Mesenchymal stem cell (in vitro differentiated cells and primary cell): ENCODE results near the gene CCDC24.

Experiments used
- DNase-seq: peaks from one replicate; pipeline ENCODE4 v3.0.0-alpha.2; 2013
- H2AFZ ChIP-seq: one replicate; pipeline ENCODE4 v1.6.1; 2013; ENCODE audit warnings: low read depth, mild to moderate bottlenecking, control low read depth, inconsistent platforms, low read length, moderate library complexity
- H2AK5ac ChIP-seq: 2 replicates; pipeline ENCODE4 v1.6.1; 2013; ENCODE audit warnings: low read length, moderate library complexity, mild to moderate bottlenecking, inconsistent platforms; ENCODE audit not compliant: severe bottlenecking
- H2BK120ac ChIP-seq: one replicate; pipeline ENCODE4 v1.6.1; 2013; ENCODE audit warnings: low read depth, mild to moderate bottlenecking, inconsistent platforms, low read length, moderate library complexity
- H2BK12ac ChIP-seq, 2 experiments: one replicate each; pipeline ENCODE4 v1.6.1; 2013; ENCODE audit warnings: inconsistent platforms in 2 of 2, low read length in 2 of 2, mild to moderate bottlenecking in 2 of 2, moderate library complexity in 2 of 2, control low read depth in 1 of 2
- H2BK15ac ChIP-seq: one replicate; pipeline ENCODE4 v1.6.1; 2013; ENCODE audit warnings: mild to moderate bottlenecking, low read depth, inconsistent platforms; ENCODE audit not compliant: poor library complexity, severe bottlenecking
- H2BK5ac ChIP-seq: 2 replicates; pipeline ENCODE4 v1.6.1; 2013; ENCODE audit warnings: low read depth, mild to moderate bottlenecking, low read length, control low read depth, inconsistent platforms; ENCODE audit not compliant: poor library complexity, severe bottlenecking
- H3K14ac ChIP-seq, 2 experiments: one replicate each; pipeline ENCODE4 v1.6.1; 2013; ENCODE audit warnings: inconsistent platforms in 2 of 2, low read length in 2 of 2, control low read depth in 1 of 2, mild to moderate bottlenecking in 1 of 2, moderate library complexity in 1 of 2
- H3K18ac ChIP-seq, 2 experiments: one replicate each; pipeline ENCODE4 v1.6.1; 2013; ENCODE audit warnings: inconsistent platforms in 2 of 2, low read length in 2 of 2, control low read depth in 1 of 2, low read depth in 1 of 2, mild to moderate bottlenecking in 1 of 2
- H3K23ac ChIP-seq, 2 experiments: one replicate each; pipeline ENCODE4 v1.6.1; 2013; ENCODE audit warnings: inconsistent platforms in 2 of 2, low read length in 2 of 2, mild to moderate bottlenecking in 2 of 2, moderate library complexity in 2 of 2, control low read depth in 1 of 2
- H3K27ac ChIP-seq: 2 replicates; pipeline ENCODE4 v1.5.1; 2013; ENCODE audit warnings: mild to moderate bottlenecking, moderate library complexity, low read length, control low read depth, inconsistent platforms; ENCODE audit not compliant: poor library complexity, severe bottlenecking
- H3K27me3 ChIP-seq, 2 experiments: 2 replicates each; pipeline versions ENCODE4 v1.6.1 to v1.7.0; 2013; ENCODE audit warnings: low read length in 2 of 2, mild to moderate bottlenecking in 2 of 2, moderate library complexity in 2 of 2, control low read depth in 1 of 2, inconsistent platforms in 1 of 2; ENCODE audit not compliant: control insufficient read depth in 1 of 2, insufficient read depth in 1 of 2
- H3K36me3 ChIP-seq, 2 experiments: 2 replicates each; pipeline versions ENCODE4 v1.6.1 to v1.7.0; 2013; ENCODE audit warnings: low read length in 2 of 2, control low read depth in 1 of 2, inconsistent platforms in 1 of 2, low read depth in 1 of 2, mild to moderate bottlenecking in 1 of 2; ENCODE audit not compliant: insufficient read depth in 2 of 2, control insufficient read depth in 1 of 2
- H3K4ac ChIP-seq, 2 experiments: one replicate each; pipeline ENCODE4 v1.6.1; 2013; ENCODE audit warnings: inconsistent platforms in 2 of 2, low read length in 2 of 2, mild to moderate bottlenecking in 2 of 2, moderate library complexity in 2 of 2, control low read depth in 1 of 2, low read depth in 1 of 2
- H3K4me1 ChIP-seq: 2 replicates; pipeline ENCODE4 v1.6.1; 2013; ENCODE audit warnings: low read depth, low read length, control low read depth; ENCODE audit not compliant: control insufficient read depth, insufficient read depth
- H3K4me2 ChIP-seq: 2 replicates; pipeline ENCODE4 v1.6.1; 2013; ENCODE audit warnings: low read length, mild to moderate bottlenecking, inconsistent platforms; ENCODE audit not compliant: poor library complexity, severe bottlenecking
- H3K4me3 ChIP-seq, 2 experiments: 2 replicates each; pipeline versions ENCODE4 v1.5.1 to v1.7.0; 2013; ENCODE audit warnings: low read length in 2 of 2, mild to moderate bottlenecking in 2 of 2, control low read depth in 1 of 2, low read depth in 1 of 2; ENCODE audit not compliant: insufficient read depth in 1 of 2
- H3K79me1 ChIP-seq: replicated peaks from 2 replicates; pipeline ENCODE4 v1.6.1; 2013; ENCODE audit warnings: mild to moderate bottlenecking, control low read depth, low read length, inconsistent platforms; ENCODE audit not compliant: poor library complexity, severe bottlenecking
- H3K9ac ChIP-seq: 2 replicates; pipeline ENCODE4 v1.7.0; 2013; ENCODE audit warnings: mild to moderate bottlenecking, low read length, moderate library complexity
- H3K9me3 ChIP-seq: 2 replicates; pipeline ENCODE4 v1.7.0; 2013; ENCODE audit warnings: mild to moderate bottlenecking, low read length; ENCODE audit not compliant: control insufficient read depth
- H4K8ac ChIP-seq: one replicate; pipeline ENCODE4 v1.6.1; 2013; ENCODE audit warnings: inconsistent platforms, mild to moderate bottlenecking, low read length, moderate library complexity
- H4K91ac ChIP-seq: one replicate; pipeline ENCODE4 v1.6.1; 2013; ENCODE audit warnings: mild to moderate bottlenecking, low read length, inconsistent platforms
- WGBS: methylation state at CpG from one replicate; pipeline ENCODE4 v1.1.7; 2013; ENCODE audit warnings: mixed read lengths; 5-methylcytosine and 5-hydroxymethylcytosine counted together

The CCDC24 gene

DNA sequence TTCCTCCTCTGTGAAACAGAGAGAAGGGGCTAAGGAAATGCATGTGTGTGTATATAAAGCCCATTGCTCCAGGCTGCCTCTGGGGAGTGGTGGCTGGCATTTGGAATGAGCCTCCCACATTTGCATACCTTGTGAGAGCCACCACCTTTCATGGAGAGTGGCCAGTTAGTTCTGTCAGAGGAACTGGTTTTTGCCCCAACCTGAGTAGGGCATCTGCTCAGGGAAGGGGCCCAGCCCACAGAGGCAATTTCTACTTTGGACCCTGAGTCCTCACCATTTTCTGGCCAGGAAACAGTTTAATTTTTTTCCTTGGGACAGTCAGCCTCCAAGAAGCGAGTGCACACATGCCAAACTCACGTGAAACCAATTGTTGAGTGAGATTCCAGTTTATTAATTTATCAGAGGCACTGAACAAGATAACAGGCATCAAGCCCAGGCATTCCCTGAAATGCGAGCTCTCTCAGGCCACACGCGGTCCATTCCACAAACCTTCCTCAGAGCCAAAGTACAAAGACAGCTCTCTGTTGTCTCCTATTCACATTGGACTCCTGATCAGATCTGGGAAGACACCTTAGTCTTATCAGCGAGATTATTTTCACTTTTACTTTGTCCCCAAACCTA is 40.9 kb downstream of the CCDC24 start:
- no peaks in the 10 kb centered on the region for H3K79me1 ChIP-seq
- peak overlapping the region; percentile 67 for H3K27ac ChIP-seq
- H3K4ac ChIP-seq, result no peak overlapping the region
- no peak overlapping the region for H3K4me2 ChIP-seq
- DNase-seq, result no peak
- 88% methylated on average over 5 of the region's 6 CpGs for WGBS
- H3K4me1 ChIP-seq, result peaks cover 21% of the 10 kb centered on the region
- no peak overlapping the region for H2AFZ ChIP-seq
- H3K4me3 ChIP-seq, result no peak overlapping the region
- H3K18ac ChIP-seq, result peak overlapping the region in 1 of 2 experiments; percentile 48
- H3K36me3 ChIP-seq, result no peaks in the 10 kb centered on the region
- H3K23ac ChIP-seq, result no peak overlapping the region
- no peaks in the 10 kb centered on the region for H3K9me3 ChIP-seq
- no peak overlapping the region for H3K9ac ChIP-seq
- no peak overlapping the region for H3K14ac ChIP-seq
- peak overlapping the region; percentile 23 for H2AK5ac ChIP-seq
- no peak overlapping the region for H2BK5ac ChIP-seq
- H2BK120ac ChIP-seq, result no peak overlapping the region
- H2BK15ac ChIP-seq, result no peak overlapping the region
- no peaks in the 10 kb centered on the region for H3K27me3 ChIP-seq
- H4K8ac ChIP-seq, result no peak overlapping the region
- H2BK12ac ChIP-seq, result peak overlapping the region; percentile 10 to 18
- no peak overlapping the region for H4K91ac ChIP-seq

DNA sequence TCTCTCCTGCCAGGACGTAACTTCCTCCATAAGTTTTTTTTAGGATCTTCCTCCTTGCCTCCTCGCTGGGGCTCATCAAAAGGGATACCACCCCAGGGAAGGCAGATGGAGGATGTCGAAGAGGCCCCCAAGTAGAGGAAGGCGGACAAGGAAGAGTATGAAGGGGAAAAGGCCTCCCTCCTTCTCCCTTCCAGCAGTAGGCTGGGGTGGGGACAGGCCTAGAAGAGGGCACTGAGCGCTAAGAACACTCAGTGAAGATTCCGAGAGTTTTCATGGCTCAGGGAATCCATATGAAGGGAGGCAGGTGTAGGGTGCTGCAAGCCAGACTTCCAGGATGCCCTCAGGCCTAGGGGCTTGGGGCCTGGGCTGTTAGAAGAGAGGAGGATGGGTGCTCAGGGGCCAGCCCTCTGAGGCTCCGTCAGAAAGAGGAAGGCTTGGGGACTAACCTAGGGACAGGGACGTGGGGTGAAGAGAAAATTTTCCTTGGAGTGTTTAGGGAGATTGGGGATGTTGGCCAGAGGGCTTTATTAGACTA is 41.7 kb downstream of the CCDC24 start:
- H2AFZ ChIP-seq, result no peak overlapping the region
- no peak for DNase-seq
- H2BK15ac ChIP-seq, result no peak overlapping the region
- no peaks in the 10 kb centered on the region for H3K36me3 ChIP-seq
- H2AK5ac ChIP-seq, result no peak overlapping the region
- H3K79me1 ChIP-seq, result no peaks in the 10 kb centered on the region
- no peak overlapping the region for H3K4ac ChIP-seq
- H3K9me3 ChIP-seq, result no peaks in the 10 kb centered on the region
- no peak overlapping the region for H3K14ac ChIP-seq
- no peaks in the 10 kb centered on the region for H3K27me3 ChIP-seq
- H3K27ac ChIP-seq, result no peak overlapping the region
- no peak overlapping the region for H2BK5ac ChIP-seq
- no peak overlapping the region for H2BK12ac ChIP-seq
- 94% methylated on average over 4 of the region's 8 CpGs for whole genome bisulfite sequencing
- H2BK120ac ChIP-seq, result no peak overlapping the region
- H3K4me2 ChIP-seq, result no peak overlapping the region
- no peak overlapping the region for H3K4me3 ChIP-seq
- H4K91ac ChIP-seq, result no peak overlapping the region
- no peak overlapping the region for H3K23ac ChIP-seq
- peaks cover 22% of the 10 kb centered on the region for H3K4me1 ChIP-seq
- H3K9ac ChIP-seq, result no peak overlapping the region
- no peak overlapping the region for H4K8ac ChIP-seq
- H3K18ac ChIP-seq, result no peak overlapping the region

DNA sequence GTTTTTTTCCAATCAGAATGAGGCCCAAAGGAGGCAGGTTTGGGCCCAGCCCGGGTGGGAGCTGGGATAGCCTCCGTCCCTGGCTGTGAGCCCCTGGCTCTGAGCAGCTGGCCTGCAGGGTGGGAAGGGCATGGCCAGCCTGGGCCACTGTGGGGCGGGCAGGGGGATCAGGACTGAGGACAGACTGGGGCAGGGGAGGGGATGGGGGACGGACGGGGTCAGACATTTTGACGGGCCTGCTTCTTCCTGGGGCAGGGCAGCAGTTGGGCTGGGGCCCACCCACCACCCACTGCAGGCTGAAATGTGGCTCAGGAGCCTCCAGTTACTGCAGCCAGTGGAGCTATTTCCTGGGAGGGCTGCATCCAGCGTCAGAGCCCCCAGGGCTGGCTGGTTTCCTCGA is 42.4 kb downstream of the CCDC24 start:
- 73% methylated on average over 8 of the region's 8 CpGs for WGBS
- Histone ChIP-seq H3K27ac (no peak overlapping the region), H4K91ac (no peak overlapping the region)

DNA sequence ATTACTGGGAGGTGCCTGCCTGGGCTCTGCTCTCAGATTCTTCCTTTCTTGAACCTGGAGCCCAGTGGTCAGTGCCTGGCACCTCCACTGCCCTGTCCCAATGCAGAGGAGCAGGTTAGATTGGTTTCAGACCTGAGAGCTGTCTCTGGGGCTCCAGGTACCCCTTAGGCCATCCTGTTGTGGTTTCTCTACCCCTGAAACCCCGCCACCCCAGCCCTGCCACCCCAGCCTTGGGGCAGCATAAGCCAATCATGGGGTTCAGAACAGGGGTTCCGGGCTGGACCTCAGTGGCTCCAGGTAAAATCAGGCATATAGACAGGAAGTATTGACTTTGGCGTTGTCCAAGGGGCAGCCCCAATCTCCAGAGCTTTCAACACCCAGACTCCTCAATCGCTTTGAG is 43.0 kb downstream of the CCDC24 start:
- Histone ChIP-seq H3K4ac (no peak overlapping the region), H3K4me3 (no peak overlapping the region), H3K4me1 (peaks cover 15% of the 10 kb centered on the region), H4K91ac (no peak overlapping the region), H3K4me2 (no peak overlapping the region), H2BK120ac (no peak overlapping the region), H2AFZ (no peak overlapping the region), H3K14ac (no peak overlapping the region), H2AK5ac (no peak overlapping the region), H4K8ac (no peak overlapping the region), H3K36me3 (no peaks in the 10 kb centered on the region), H2BK5ac (no peak overlapping the region), H3K9me3 (no peaks in the 10 kb centered on the region), H3K27ac (no peak overlapping the region), H3K23ac (no peak overlapping the region), H3K18ac (no peak overlapping the region), H3K27me3 (no peaks in the 10 kb centered on the region), H2BK15ac (no peak overlapping the region), H3K9ac (no peak overlapping the region), H2BK12ac (peak overlapping the region in 1 of 2 experiments; percentile 23), H3K79me1 (no peaks in the 10 kb centered on the region)
- WGBS, result 96% methylated on average over 4 of the region's 4 CpGs
- no peak for DNase-seq

More for the DNA sequence above, 42.4 kb downstream of the CCDC24 start:
- H3K79me1 ChIP-seq, result no peaks in the 10 kb centered on the region
- H3K4me3 ChIP-seq, result no peak overlapping the region
- H3K23ac ChIP-seq, result no peak overlapping the region
- no peaks in the 10 kb centered on the region for H3K9me3 ChIP-seq
- H3K27me3 ChIP-seq, result no peaks in the 10 kb centered on the region
- H2AK5ac ChIP-seq, result no peak overlapping the region
- no peak overlapping the region for H2BK120ac ChIP-seq
- H3K4ac ChIP-seq, result no peak overlapping the region
- no peak overlapping the region for H2AFZ ChIP-seq
- H2BK15ac ChIP-seq, result no peak overlapping the region
- H3K4me2 ChIP-seq, result no peak overlapping the region
- H3K18ac ChIP-seq, result no peak overlapping the region
- no peak overlapping the region for H3K14ac ChIP-seq
- DNase-seq, result no peak
- H3K9ac ChIP-seq, result no peak overlapping the region
- H4K8ac ChIP-seq, result no peak overlapping the region
- no peaks in the 10 kb centered on the region for H3K36me3 ChIP-seq
- H3K4me1 ChIP-seq, result peaks cover 22% of the 10 kb centered on the region
- peak overlapping the region in 1 of 2 experiments; percentile 75 for H2BK12ac ChIP-seq
- H2BK5ac ChIP-seq, result no peak overlapping the region
